ENCODE data around the gene ZNF445. TPM values are rescaled to one million over a fixed set of nuclear protein-coding genes. Genes with fewer than 3 reads are reported as not detected.

ZNF445 gene
- total RNA-seq, 3 donors from 2014 or later, result 10.0 to 26.4 (median 16.8) TPM

- intact Hi-C loops (cut with DNase I, micrococcal nuclease), result no loop called here
- Histone ChIP-seq H3K9me3 (peaks cover 73% of the 10 kb centered on the region), H3K4me3 (no peak overlapping the region), H3K36me3 (ENCODE audit: low read depth) (no peaks in the 10 kb centered on the region), H3K4me1 (ENCODE audit: low read depth) (no peaks in the 10 kb centered on the region)
- no peak for TF ChIP-seq CTCF (IDR thresholded peaks at IDR 0.05)
- ATAC-seq (no peak), DNase-seq (no peak)
Measured at GRCh38 chr3:44495636-44496415, 18.4 kb upstream of the ZNF445 start.

GRCh38 chr3:44492496-44492895 is 15.0 kb upstream of the ZNF445 start:
- DNase-seq, result no peak
- no peaks in the 10 kb centered on the region for H3K36me3 ChIP-seq (ENCODE audit: low read depth)

GRCh38 chr3:44482721-44483120 is 5.3 kb upstream of the ZNF445 start:
- ATAC-seq (peak; percentile 24), DNase-seq (no peak)
- H3K4me3 ChIP-seq, result no peak overlapping the region
- H3K4me1 ChIP-seq (ENCODE audit: low read depth), result no peaks in the 10 kb centered on the region
- H3K36me3 ChIP-seq (ENCODE audit: low read depth), result no peaks in the 10 kb centered on the region
- no peaks in the 10 kb centered on the region for H3K9me3 ChIP-seq
- TF ChIP-seq CTCF (IDR thresholded peaks at IDR 0.05), result no peak
- intact Hi-C loops (cut with DNase I, micrococcal nuclease), result no loop called here

More at GRCh38 chr3:44492496-44492895, 15.0 kb upstream of the ZNF445 start:
- no peaks in the 10 kb centered on the region for H3K4me1 ChIP-seq (ENCODE audit: low read depth)
- peaks cover 66% of the 10 kb centered on the region for H3K9me3 ChIP-seq
- ATAC-seq, result no peak
- H3K4me3 ChIP-seq, result no peak overlapping the region
- intact Hi-C loops (cut with DNase I, micrococcal nuclease), result no loop called here
- TF ChIP-seq CTCF (IDR thresholded peaks at IDR 0.05), result no peak

GRCh38 chr3:44478606-44479094 is 1.2 kb upstream of the ZNF445 start:
- DNase-seq (no peak), ATAC-seq (no peak)
- TF ChIP-seq CTCF (IDR thresholded peaks at IDR 0.05), result no peak
- Histone ChIP-seq H3K9me3 (no peaks in the 10 kb centered on the region), H3K4me1 (ENCODE audit: low read depth) (peaks cover 2% of the 10 kb centered on the region), H3K4me3 (no peak overlapping the region), H3K36me3 (ENCODE audit: low read depth) (no peaks in the 10 kb centered on the region)
- intact Hi-C loops (cut with DNase I, micrococcal nuclease), result no loop called here

GRCh38 chr3:44478055-44478468 is 592 bp upstream of the ZNF445 start:
- intact Hi-C loops (cut with DNase I, micrococcal nuclease), result no loop called here
- Histone ChIP-seq H3K36me3 (ENCODE audit: low read depth) (no peaks in the 10 kb centered on the region), H3K4me1 (ENCODE audit: low read depth) (peaks cover 2% of the 10 kb centered on the region), H3K9me3 (no peaks in the 10 kb centered on the region), H3K4me3 (no peak overlapping the region)
- no peak for TF ChIP-seq CTCF (IDR thresholded peaks at IDR 0.05)
- peak; percentile 10 for ATAC-seq
- no peak for DNase-seq
